Panc1 (cell line): ENCODE data around the gene SEC11A. TPM values are rescaled to one million over a fixed set of nuclear protein-coding genes. Genes with fewer than 3 reads are reported as not detected.
A peak's percentile ranks its signal among the peaks of the same experiment; 100 is the strongest.

Experiments
- ATAC-seq: fragments of 200-7000 bp; cut with Tn5 transposase; 2 replicates; pipeline ENCODE4 v1.9.1; 2020; ENCODE audit warnings: mild to moderate bottlenecking, moderate library complexity
- BruUV-seq: library from RNA; stranded (reverse); fragments of 400-500 nt; replicated peaks from 2 replicates; lab custom pipeline; 2021; lab: Mats Ljungman, UMichigan
- CTCF ChIA-PET: fragments of 300-600 bp; sonication (Branson Sonifier 250); formaldehyde crosslinking; loops from one replicate; lab custom pipeline; 2022; ENCODE audit warnings: antibody characterized with exemption; lab: Charles Lee
- POLR2A ChIA-PET: fragments of 300-600 bp; sonication (Branson Sonifier 250); formaldehyde crosslinking; loops from one replicate; lab custom pipeline; 2022; ENCODE audit warnings: antibody characterized with exemption; lab: Charles Lee
- DNase-seq: peaks from one replicate; pipeline ENCODE4 v3.0.0-alpha.2; 2010; ENCODE audit warnings: low read depth, low spot score
- H3K27ac ChIP-seq: 2 replicates; pipeline ENCODE4 v1.5.1; 2011; ENCODE audit warnings: mild to moderate bottlenecking, low read length, inconsistent platforms
- H3K27me3 ChIP-seq: fragments of 200-500 bp; sonication (Bioruptor generic); 2 replicates; pipeline ENCODE4 v1.6.0; 2014; ENCODE audit warnings: low read length, inconsistent platforms; ENCODE audit not compliant: control insufficient read depth, insufficient read depth
- H3K36me3 ChIP-seq: fragments of 200-500 bp; sonication (Bioruptor generic); 2 replicates; pipeline ENCODE4 v1.5.1; 2014; ENCODE audit warnings: inconsistent platforms, mild to moderate bottlenecking, low read length, moderate library complexity; ENCODE audit not compliant: control insufficient read depth, insufficient read depth
- H3K4me1 ChIP-seq: 2 replicates; pipeline ENCODE4 v1.5.1; 2011; ENCODE audit warnings: inconsistent platforms, mild to moderate bottlenecking, low read length, moderate library complexity; ENCODE audit not compliant: control insufficient read depth, insufficient read depth
- H3K4me3 ChIP-seq, 2 experiments: 2 replicates each; pipeline ENCODE4 v1.5.1; 2011 to 2012; ENCODE audit warnings: low read depth in 2 of 2, low read length in 2 of 2, mild to moderate bottlenecking in 2 of 2, inconsistent platforms in 1 of 2, moderate library complexity in 1 of 2
- H3K9me3 ChIP-seq: fragments of 200-500 bp; sonication (Bioruptor generic); 2 replicates; pipeline ENCODE4 v1.5.1; 2014; ENCODE audit warnings: low read depth, mild to moderate bottlenecking, inconsistent platforms, low read length, moderate library complexity; ENCODE audit not compliant: control insufficient read depth, insufficient read depth
- CTCF ChIP-seq: fragments of 450-650 bp; IDR thresholded peaks from 2 replicates; pipeline ENCODE4 v1.5.1; 2017; ENCODE audit warnings: mild to moderate bottlenecking
- POLR2AphosphoS5 ChIP-seq: IDR thresholded peaks from 2 replicates; pipeline ENCODE4 v1.6.1; 2012; ENCODE audit warnings: mild to moderate bottlenecking, low read depth, low read length, moderate library complexity
- SIN3A ChIP-seq: IDR thresholded peaks from 2 replicates; pipeline ENCODE4 v1.6.1; 2012; ENCODE audit warnings: low read depth, mild to moderate bottlenecking, low read length, moderate library complexity, borderline replicate concordance; ENCODE audit not compliant: insufficient read depth
- TCF7L2 ChIP-seq: IDR thresholded peaks from 2 replicates; pipeline ENCODE4 v1.6.1; 2011; ENCODE audit warnings: mild to moderate bottlenecking, low read depth, low read length, inconsistent platforms
- in situ Hi-C: cut with HindIII; loops from 2 replicates; pipeline ENCODE4 v1.10.0; 2016; ENCODE audit warnings: low sequenced_read_pairs, low pct_unique_long_range_greater_than_20kb
- intact Hi-C: fragments of 100-400 bp; cut with micrococcal nuclease; formaldehyde crosslinking; loops from one replicate; pipeline ENCODE4 v1.10.0; 2022; ENCODE audit not compliant: unreplicated experiment
- total RNA-seq: library from RNA; stranded (reverse); gene quantifications from one replicate; pipeline ENCODE4 v1.2.1, GENCODE V29; 2021; ENCODE audit not compliant: unreplicated experiment
- TF ChIP-seq, protein P1 (sequence below), 2 experiments: IDR thresholded peaks; 2 replicates each; pipeline ENCODE4 v1.6.1; 2011 to 2012; ENCODE audit warnings: low read depth in 2 of 2, control low read depth in 1 of 2, low read length in 1 of 2, mild to moderate bottlenecking in 1 of 2, moderate library complexity in 1 of 2; ENCODE audit not compliant: insufficient read depth in 1 of 2

SEC11A gene
- total RNA-seq, 1 experiment from 2014 or later = 164 TPM

DNA sequence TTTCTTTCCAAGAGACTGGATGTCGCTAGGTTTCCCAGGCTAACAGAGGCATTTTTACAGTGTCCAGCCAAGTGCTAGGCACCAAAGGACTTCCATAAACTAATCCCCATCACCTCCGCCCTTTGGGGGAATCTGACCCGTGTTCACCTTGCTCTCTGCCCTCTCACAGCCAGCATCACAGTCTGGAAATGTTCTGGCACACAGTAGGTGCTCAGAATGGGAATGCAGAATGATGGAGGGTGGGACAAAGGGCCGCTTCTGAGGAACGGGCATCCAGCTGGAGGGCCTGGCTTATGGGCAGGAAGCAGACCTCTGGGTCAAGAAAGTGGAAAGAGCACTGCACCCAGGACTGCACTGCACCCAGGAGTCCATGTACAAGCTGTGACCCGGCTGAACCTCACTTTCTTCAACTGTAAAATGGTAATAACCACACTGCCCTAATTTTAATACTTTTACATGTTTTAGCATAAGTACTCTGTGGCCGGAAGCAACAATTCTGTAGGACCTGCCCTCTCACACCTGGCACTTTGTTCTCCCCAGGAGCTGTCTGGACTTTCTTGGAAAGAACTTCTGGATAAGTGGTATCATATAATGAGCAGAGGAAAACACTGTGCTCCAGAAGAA lies 57.0 kb downstream of the SEC11A start:
- DNase-seq (no peak), ATAC-seq (no peak)
- Histone ChIP-seq H3K36me3 (no peaks in the 10 kb centered on the region), H3K27me3 (no peaks in the 10 kb centered on the region), H3K9me3 (no peaks in the 10 kb centered on the region), H3K4me1 (peaks cover 20% of the 10 kb centered on the region), H3K27ac (peak overlapping the region; percentile 84), H3K4me3 (peak overlapping the region; percentile 52 to 70)
- in situ Hi-C loops = no loop called here
- intact Hi-C loops = loop anchor here (5.0 kb wide), 1 partner anchor 268 kb away; no protein-coding TSS in a partner anchor
- POLR2A ChIA-PET = interaction anchor here (0.7 kb wide), 1 partner anchor 29 kb away, joined by 3 read pairs; no protein-coding TSS in a partner anchor
- no peak for TF ChIP-seq TCF7L2
- no peak for TF ChIP-seq POLR2AphosphoS5
- no peak for TF ChIP-seq CTCF
- TF ChIP-seq, protein P1, sequence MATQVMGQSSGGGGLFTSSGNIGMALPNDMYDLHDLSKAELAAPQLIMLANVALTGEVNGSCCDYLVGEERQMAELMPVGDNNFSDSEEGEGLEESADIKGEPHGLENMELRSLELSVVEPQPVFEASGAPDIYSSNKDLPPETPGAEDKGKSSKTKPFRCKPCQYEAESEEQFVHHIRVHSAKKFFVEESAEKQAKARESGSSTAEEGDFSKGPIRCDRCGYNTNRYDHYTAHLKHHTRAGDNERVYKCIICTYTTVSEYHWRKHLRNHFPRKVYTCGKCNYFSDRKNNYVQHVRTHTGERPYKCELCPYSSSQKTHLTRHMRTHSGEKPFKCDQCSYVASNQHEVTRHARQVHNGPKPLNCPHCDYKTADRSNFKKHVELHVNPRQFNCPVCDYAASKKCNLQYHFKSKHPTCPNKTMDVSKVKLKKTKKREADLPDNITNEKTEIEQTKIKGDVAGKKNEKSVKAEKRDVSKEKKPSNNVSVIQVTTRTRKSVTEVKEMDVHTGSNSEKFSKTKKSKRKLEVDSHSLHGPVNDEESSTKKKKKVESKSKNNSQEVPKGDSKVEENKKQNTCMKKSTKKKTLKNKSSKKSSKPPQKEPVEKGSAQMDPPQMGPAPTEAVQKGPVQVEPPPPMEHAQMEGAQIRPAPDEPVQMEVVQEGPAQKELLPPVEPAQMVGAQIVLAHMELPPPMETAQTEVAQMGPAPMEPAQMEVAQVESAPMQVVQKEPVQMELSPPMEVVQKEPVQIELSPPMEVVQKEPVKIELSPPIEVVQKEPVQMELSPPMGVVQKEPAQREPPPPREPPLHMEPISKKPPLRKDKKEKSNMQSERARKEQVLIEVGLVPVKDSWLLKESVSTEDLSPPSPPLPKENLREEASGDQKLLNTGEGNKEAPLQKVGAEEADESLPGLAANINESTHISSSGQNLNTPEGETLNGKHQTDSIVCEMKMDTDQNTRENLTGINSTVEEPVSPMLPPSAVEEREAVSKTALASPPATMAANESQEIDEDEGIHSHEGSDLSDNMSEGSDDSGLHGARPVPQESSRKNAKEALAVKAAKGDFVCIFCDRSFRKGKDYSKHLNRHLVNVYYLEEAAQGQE (IDR thresholded peaks at IDR 0.05; ENCODE audit: insufficient read depth in 1 of 2, low read depth in 2 of 2, low read length in 1 of 2) = no peak
- TF ChIP-seq SIN3A = no peak
- BruUV-seq = no TSS peak
- CTCF ChIA-PET = interaction anchor here (0.5 to 1.4 kb wide), 4 partner anchors 77 to 269 kb away, joined by 3 to 7 read pairs (median 4); no protein-coding TSS in a partner anchor

DNA sequence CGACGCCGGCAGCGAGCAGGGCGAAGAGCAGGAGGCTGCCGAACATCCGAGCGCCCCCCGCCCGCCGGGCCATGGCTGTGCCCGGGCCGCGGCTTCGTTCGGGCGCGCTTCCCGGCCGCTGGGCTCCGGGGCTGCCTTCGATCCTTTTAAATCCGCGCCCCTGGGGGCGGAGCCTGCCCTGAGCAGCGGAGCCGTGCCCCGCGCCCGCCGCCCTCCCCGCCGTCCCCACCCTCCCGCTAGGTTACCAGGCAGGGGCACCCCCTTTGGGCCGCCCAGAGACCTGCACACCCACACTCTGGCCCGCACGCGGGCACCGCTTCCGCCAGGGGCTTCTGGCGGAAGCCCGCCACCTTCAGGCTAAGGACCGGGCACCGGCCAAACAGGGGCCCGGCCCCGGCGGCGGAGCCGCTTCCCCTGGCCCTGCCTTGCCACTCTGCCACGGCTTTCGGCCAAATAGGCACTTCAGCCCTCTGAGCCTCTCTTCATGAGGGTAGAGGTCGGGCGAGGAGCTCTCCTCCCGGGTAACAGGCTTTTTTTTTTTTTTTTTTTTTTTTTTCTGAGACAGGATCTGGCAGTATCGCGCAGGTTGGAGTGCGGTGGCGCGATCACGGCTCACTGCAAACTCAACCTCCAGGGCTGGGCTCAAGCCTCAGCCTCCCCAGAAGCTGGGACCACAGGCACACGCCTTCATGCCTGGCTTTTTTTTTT lies 57.7 kb downstream of the SEC11A start, which contains the start of gene NMB:
TSS of gene NMB (minus strand) at position 120 of the 708 bp plus-strand sequence. CDS start at position 73, 47 bp downstream.
- no TSS peak for BruUV-seq
- in situ Hi-C loops (no loop called here), intact Hi-C loops (loop anchor here (5.0 kb wide), 1 partner anchor 269 kb away; no protein-coding TSS in a partner anchor)
- peak; percentile 60 for TF ChIP-seq POLR2AphosphoS5
- TF ChIP-seq TCF7L2 = no peak
- TF ChIP-seq, protein P1 (IDR thresholded peaks at IDR 0.05; ENCODE audit: insufficient read depth in 1 of 2, low read depth in 2 of 2, low read length in 1 of 2) = no peak
- TF ChIP-seq SIN3A = no peak
- peak; percentile 84 for TF ChIP-seq CTCF
- Histone ChIP-seq H3K4me1 (peaks cover 24% of the 10 kb centered on the region), H3K36me3 (no peaks in the 10 kb centered on the region; the same call in 1 of the 2 replicates), H3K27me3 (no peaks in the 10 kb centered on the region), H3K9me3 (no peaks in the 10 kb centered on the region), H3K4me3 (peak within 1 kb of the TSS; percentile 52 to 70), H3K27ac (peak within 1 kb of the TSS; percentile 84)
- POLR2A ChIA-PET = interaction anchor here (0.6 to 0.7 kb wide), 2 partner anchors 8 to 30 kb away, joined by 3 to 4 read pairs; no protein-coding TSS in a partner anchor
- ATAC-seq (peak; percentile 79), DNase-seq (no peak)
- CTCF ChIA-PET = interaction anchor here (0.6 to 0.9 kb wide), 4 partner anchors 77 to 521 kb away, joined by 3 to 7 read pairs (median 5); no protein-coding TSS in a partner anchor
